ENCODE measurements around the gene DIAPH3.

DNA sequence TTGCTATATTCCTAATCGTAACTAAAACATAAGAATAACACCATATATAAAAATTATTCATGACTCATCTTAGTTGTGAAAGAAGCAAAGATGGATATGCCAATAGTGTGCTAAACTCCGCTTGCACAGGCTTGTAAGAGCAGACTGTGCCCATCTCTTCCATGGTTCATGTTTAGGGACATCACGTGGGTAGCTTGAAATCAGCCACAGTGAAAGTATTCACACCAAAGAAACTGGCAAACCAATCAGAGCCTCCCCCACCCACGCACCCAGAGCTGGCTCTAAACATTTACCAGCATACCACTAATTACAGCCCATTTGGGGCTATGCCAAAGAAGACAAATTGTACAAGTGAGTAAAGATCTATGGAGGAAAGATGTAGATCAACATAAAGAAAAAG is 147.5 kb downstream of the DIAPH3 start:
- TF ChIP-seq, protein P1, sequence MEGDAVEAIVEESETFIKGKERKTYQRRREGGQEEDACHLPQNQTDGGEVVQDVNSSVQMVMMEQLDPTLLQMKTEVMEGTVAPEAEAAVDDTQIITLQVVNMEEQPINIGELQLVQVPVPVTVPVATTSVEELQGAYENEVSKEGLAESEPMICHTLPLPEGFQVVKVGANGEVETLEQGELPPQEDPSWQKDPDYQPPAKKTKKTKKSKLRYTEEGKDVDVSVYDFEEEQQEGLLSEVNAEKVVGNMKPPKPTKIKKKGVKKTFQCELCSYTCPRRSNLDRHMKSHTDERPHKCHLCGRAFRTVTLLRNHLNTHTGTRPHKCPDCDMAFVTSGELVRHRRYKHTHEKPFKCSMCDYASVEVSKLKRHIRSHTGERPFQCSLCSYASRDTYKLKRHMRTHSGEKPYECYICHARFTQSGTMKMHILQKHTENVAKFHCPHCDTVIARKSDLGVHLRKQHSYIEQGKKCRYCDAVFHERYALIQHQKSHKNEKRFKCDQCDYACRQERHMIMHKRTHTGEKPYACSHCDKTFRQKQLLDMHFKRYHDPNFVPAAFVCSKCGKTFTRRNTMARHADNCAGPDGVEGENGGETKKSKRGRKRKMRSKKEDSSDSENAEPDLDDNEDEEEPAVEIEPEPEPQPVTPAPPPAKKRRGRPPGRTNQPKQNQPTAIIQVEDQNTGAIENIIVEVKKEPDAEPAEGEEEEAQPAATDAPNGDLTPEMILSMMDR (IDR thresholded peaks at IDR 0.05): no peak
- no peak for TF ChIP-seq POLR2A (IDR thresholded peaks at IDR 0.05)

Data from lower leg skin (tissue), 3 donors.